Breast epithelium (tissue), 4 donors: ENCODE data around the gene TMEM234. TPM values are rescaled to one million over a fixed set of nuclear protein-coding genes. Genes with fewer than 3 reads are reported as not detected.

Experiments used
- DNase-seq, 2 donors: peaks; one replicate each; pipeline ENCODE4 v3.0.0-alpha.2; 2019; ENCODE audit warnings: low spot score in 2 of 2
- H3K27ac ChIP-seq, 2 donors: fragments of 200-600 bp; sonication (generic) in 1 of 2; one replicate each; pipeline ENCODE4 v1.5.1; 2016 to 2019; ENCODE audit warnings: mild to moderate bottlenecking in 1 of 2
- H3K27me3 ChIP-seq, 2 donors: fragments of 200-600 bp; sonication (generic) in 1 of 2; one replicate each; pipeline versions ENCODE4 v1.5.1 to v1.6.0; 2017 to 2019; ENCODE audit warnings: control low read depth in 1 of 2, mild to moderate bottlenecking in 1 of 2
- H3K36me3 ChIP-seq: fragments of 200-600 bp; one replicate; pipeline ENCODE4 v1.5.1; 2019
- H3K4me1 ChIP-seq, 2 donors: fragments of 200-600 bp; sonication (generic); one replicate each; pipeline ENCODE4 v1.5.1; 2016 to 2019; ENCODE audit warnings: control low read depth in 1 of 2
- H3K4me3 ChIP-seq, 3 donors: fragments of 200-600 bp; sonication (generic); 1 replicate in 2 of 3; 2 replicates in 1 of 3; pipeline ENCODE4 v1.5.1; 2016 to 2019; ENCODE audit warnings: mild to moderate bottlenecking in 3 of 3, moderate library complexity in 2 of 3
- H3K9me3 ChIP-seq, 2 donors: fragments of 200-600 bp; sonication (generic) in 1 of 2; one replicate each; pipeline ENCODE4 v1.5.1; 2016 to 2019; ENCODE audit warnings: control low read depth in 1 of 2
- POLR2A ChIP-seq: fragments of 450-650 bp; IDR thresholded peaks from one replicate; pipeline ENCODE4 v1.6.1; 2016; ENCODE audit warnings: antibody characterized with exemption, mild to moderate bottlenecking, moderate library complexity
- POLR2AphosphoS5 ChIP-seq, 3 donors: sonication (generic); formaldehyde crosslinking; IDR thresholded peaks; one replicate each; pipeline ENCODE4 v1.6.1; 2017; ENCODE audit warnings: antibody characterized with exemption in 3 of 3
- intact Hi-C: fragments of 100-400 bp; cut with DNase I; formaldehyde crosslinking; loops from one replicate; pipeline ENCODE4 v1.15.1; 2023; ENCODE audit warnings: low total_unique reads
- total RNA-seq, 3 donors: library from RNA; depleted of rRNA; stranded (reverse); fragments of >200 nt; gene quantifications; one replicate each; pipeline ENCODE4 v1.1.0, GENCODE V29; 2016
- TF ChIP-seq, protein P1 (sequence below), 3 donors: fragments of 450-650 bp; IDR thresholded peaks; one replicate each; pipeline ENCODE4 v1.5.1; 2016 to 2017; ENCODE audit warnings: antibody characterized with exemption in 3 of 3, mild to moderate bottlenecking in 3 of 3, moderate library complexity in 3 of 3

Gene TMEM234
- total RNA-seq, 3 donors from 2014 or later: 5.8 to 20.6 (median 13.4) TPM

DNA sequence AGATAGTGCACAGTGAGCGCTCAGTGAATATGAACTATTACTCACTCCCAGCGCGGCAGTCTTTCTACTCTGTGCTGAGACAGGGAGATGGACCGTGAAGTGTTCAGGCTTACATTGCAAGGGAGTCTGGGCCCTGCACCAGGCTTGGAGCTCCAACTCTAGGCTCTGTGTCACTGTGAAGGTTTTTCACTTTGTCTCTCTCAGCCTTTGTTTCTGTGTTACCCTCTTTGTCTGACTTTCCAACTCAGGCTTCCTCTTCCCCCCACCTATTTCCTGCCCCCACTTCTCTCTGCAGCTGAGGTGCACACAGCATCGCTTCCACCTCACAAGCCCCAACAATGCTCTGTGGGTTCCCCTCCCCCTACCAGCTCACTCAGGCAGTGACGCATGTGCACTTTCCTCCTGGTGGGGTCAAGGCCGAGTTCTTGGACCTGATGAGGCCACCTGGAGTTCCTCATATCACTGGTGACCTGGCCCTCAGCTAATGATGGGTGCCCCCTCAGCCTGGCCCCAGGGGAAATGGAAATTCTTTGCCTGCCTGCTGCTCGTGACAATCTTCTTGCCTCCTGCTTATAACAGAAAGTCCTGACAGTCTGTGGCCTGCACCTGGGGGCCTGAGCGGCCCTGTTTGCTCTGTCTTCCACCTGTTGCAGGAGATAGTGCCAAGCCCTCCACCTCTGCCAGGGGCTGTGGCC lies 27.8 kb upstream of the TMEM234 start:
- TF ChIP-seq POLR2AphosphoS5 (IDR thresholded peaks at IDR 0.05) (peak in 1 of 3 donors; percentile 43), POLR2A (no peak)
- no peaks in the 10 kb centered on the region for H3K9me3 ChIP-seq
- no peaks in the 10 kb centered on the region for H3K36me3 ChIP-seq
- peak in 1 of 2 donors; percentile 46 for DNase-seq
- no peak overlapping the region for H3K4me3 ChIP-seq
- H3K27ac ChIP-seq: peak overlapping the region; percentile 68 to 74
- intact Hi-C loops: no loop called here
- no peaks in the 10 kb centered on the region for H3K27me3 ChIP-seq
- H3K4me1 ChIP-seq: peaks cover 3 to 10% of the 10 kb centered on the region in 2 donors

DNA sequence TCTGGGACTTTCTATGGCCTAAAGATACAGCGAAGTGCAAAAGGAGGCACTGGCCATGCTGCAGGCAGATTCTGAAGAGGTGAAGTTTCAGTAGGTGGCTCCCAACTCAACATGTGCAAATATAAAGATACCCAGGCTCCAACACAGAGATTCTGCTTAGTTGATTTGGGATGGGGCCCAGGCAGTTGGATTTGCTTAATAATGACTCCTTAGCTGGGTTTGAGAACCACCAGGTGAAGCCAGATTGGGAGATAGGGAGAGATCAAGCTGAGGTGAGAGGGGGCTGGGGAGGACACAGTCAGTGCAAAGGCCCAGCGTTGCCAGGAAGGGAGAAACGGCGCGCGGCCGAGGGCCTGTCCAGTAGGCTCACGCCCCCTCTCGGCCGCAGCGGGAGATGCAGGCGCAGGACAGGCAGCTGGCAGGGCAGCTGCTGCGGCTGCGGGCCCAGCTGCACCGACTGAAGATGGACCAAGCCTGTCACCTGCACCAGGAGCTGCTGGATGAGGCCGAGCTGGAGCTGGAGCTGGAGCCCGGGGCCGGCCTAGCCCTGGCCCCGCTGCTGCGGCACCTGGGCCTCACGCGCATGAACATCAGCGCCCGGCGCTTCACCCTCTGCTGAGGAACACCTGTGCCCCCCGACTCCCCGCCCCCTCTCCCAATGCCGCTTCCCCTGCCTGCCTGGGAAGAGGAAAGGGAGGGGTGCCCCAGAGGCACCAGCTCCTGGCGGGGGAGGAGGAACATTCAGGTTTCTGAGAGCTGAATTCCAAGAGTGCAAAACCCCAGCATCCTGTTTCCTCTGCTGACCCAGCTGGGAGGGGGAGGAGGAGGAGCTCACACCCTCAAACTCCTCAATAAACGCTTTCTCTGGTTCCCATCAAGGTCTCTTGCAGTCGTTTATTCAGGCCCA lies 26.1 kb upstream of the TMEM234 start:
- H3K4me3 ChIP-seq: peak overlapping the region in 2 of 3 donors; percentile 35 to 45

GRCh38 chr1:32247452-32247851 lies 25.3 kb upstream of the TMEM234 start:
- no peaks in the 10 kb centered on the region for H3K36me3 ChIP-seq
- H3K27ac ChIP-seq: peak overlapping the region; percentile 22 to 87
- intact Hi-C loops: no loop called here
- no peaks in the 10 kb centered on the region for H3K27me3 ChIP-seq
- peaks cover 3 to 10% of the 10 kb centered on the region in 2 donors for H3K4me1 ChIP-seq
- no peak for DNase-seq
- peak overlapping the region in 1 of 3 donors; percentile 7 for H3K4me3 ChIP-seq
- TF ChIP-seq, protein P1, sequence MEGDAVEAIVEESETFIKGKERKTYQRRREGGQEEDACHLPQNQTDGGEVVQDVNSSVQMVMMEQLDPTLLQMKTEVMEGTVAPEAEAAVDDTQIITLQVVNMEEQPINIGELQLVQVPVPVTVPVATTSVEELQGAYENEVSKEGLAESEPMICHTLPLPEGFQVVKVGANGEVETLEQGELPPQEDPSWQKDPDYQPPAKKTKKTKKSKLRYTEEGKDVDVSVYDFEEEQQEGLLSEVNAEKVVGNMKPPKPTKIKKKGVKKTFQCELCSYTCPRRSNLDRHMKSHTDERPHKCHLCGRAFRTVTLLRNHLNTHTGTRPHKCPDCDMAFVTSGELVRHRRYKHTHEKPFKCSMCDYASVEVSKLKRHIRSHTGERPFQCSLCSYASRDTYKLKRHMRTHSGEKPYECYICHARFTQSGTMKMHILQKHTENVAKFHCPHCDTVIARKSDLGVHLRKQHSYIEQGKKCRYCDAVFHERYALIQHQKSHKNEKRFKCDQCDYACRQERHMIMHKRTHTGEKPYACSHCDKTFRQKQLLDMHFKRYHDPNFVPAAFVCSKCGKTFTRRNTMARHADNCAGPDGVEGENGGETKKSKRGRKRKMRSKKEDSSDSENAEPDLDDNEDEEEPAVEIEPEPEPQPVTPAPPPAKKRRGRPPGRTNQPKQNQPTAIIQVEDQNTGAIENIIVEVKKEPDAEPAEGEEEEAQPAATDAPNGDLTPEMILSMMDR (IDR thresholded peaks at IDR 0.05): no peak
- TF ChIP-seq POLR2AphosphoS5 (IDR thresholded peaks at IDR 0.05) (no peak), POLR2A (no peak)
- H3K9me3 ChIP-seq: no peaks in the 10 kb centered on the region

More for the DNA sequence above, 26.1 kb upstream of the TMEM234 start:
- H3K36me3 ChIP-seq: no peaks in the 10 kb centered on the region
- TF ChIP-seq POLR2A (no peak), POLR2AphosphoS5 (IDR thresholded peaks at IDR 0.05) (peak in 1 of 3 donors; percentile 45)
- TF ChIP-seq, protein P1 (IDR thresholded peaks at IDR 0.05): peak; percentile 40 to 79 (median 70)
- H3K27ac ChIP-seq: peak overlapping the region; percentile 22 to 87
- H3K9me3 ChIP-seq: no peaks in the 10 kb centered on the region
- DNase-seq: peak; percentile 78 to 83
- H3K27me3 ChIP-seq: no peaks in the 10 kb centered on the region
- peaks cover 3 to 10% of the 10 kb centered on the region in 2 donors for H3K4me1 ChIP-seq
- intact Hi-C loops: no loop called here

- TF ChIP-seq POLR2A (no peak), POLR2AphosphoS5 (IDR thresholded peaks at IDR 0.05) (peak; percentile 36 to 68 (median 57))
- TF ChIP-seq, protein P1 (IDR thresholded peaks at IDR 0.05): no peak
- DNase-seq: peak in 1 of 2 donors; percentile 71
- intact Hi-C loops: no loop called here
- peak within 1 kb of the TSS; percentile 22 to 87 for H3K27ac ChIP-seq
- no peaks in the 10 kb centered on the region for H3K27me3 ChIP-seq
- H3K36me3 ChIP-seq: no peaks in the 10 kb centered on the region
- no peaks in the 10 kb centered on the region for H3K9me3 ChIP-seq
- peaks cover 3 to 10% of the 10 kb centered on the region in 2 donors for H3K4me1 ChIP-seq
- H3K4me3 ChIP-seq: peak within 1 kb of the TSS in 1 of 3 donors; percentile 7
Observed at GRCh38 chr1:32246888-32247273, 24.7 kb upstream of the TMEM234 start, which contains the start of gene FAM167B. Gene FAM167B (plus strand): TSS chr1:32247222. CDS start chr1:32247422, 200 bp downstream.

GRCh38 chr1:32242341-32242851 lies 20.2 kb upstream of the TMEM234 start:
- TF ChIP-seq, protein P1 (IDR thresholded peaks at IDR 0.05): no peak
- TF ChIP-seq POLR2A (no peak), POLR2AphosphoS5 (IDR thresholded peaks at IDR 0.05) (no peak)
- Histone ChIP-seq H3K27ac (peak overlapping the region in 1 of 2 donors; percentile 74), H3K4me1 (peaks cover 3 to 9% of the 10 kb centered on the region in 2 donors), H3K4me3 (peak overlapping the region in 1 of 3 donors; percentile 30), H3K36me3 (no peaks in the 10 kb centered on the region), H3K27me3 (no peaks in the 10 kb centered on the region), H3K9me3 (no peaks in the 10 kb centered on the region)
- no peak for DNase-seq
- intact Hi-C loops: no loop called here
